ENCODE measurements around the gene CAMSAP1.

The CAMSAP1 gene

DNA sequence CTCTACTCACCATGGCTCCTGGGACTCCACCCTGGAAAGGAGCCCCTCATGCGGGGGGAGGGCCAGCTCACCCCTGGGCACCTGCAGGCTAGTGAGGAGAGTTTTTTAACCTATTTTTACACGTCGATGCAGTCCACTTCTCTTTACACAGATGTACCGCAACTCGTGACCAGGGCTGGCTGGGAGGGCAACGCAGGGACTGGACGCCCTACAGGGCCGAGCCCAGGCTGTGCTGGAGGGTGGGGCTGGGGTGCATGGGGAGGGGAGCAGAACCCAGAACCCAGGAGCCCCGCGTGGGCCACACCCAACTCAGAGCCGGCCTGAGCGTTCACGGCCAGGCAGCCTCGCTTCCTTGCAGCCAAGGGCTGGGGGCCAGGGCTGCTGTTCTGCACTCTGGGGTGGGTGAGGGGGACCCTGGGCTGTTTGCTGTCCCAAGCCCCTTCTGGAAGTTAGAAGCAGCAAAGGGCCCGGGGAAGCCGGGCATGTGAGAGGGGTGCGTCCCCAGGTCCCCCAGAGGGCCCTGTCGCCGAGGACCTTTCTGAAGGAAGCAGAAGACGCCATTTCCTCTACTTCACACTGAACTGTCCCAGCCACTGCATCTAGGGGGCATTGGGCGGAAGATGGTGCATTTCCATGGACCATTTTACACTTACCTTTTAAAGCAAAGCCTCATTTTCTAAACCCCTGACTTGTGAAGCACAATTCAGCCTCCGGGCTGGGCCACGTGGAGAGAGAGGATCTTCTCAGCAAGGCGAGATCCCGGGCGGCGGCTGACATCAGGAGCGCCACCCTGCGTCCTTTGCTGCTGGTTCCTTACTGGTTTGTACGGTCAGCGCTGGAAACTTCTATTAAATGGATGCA is 114.8 kb downstream of the CAMSAP1 start:
- no peak for TF ChIP-seq CTCF (IDR thresholded peaks at IDR 0.05; ENCODE audit: insufficient read depth, missing control alignments)
- FAIRE-seq = no peak
- no peak for DNase-seq (ENCODE audit: insufficient read length, low spot score)

DNA sequence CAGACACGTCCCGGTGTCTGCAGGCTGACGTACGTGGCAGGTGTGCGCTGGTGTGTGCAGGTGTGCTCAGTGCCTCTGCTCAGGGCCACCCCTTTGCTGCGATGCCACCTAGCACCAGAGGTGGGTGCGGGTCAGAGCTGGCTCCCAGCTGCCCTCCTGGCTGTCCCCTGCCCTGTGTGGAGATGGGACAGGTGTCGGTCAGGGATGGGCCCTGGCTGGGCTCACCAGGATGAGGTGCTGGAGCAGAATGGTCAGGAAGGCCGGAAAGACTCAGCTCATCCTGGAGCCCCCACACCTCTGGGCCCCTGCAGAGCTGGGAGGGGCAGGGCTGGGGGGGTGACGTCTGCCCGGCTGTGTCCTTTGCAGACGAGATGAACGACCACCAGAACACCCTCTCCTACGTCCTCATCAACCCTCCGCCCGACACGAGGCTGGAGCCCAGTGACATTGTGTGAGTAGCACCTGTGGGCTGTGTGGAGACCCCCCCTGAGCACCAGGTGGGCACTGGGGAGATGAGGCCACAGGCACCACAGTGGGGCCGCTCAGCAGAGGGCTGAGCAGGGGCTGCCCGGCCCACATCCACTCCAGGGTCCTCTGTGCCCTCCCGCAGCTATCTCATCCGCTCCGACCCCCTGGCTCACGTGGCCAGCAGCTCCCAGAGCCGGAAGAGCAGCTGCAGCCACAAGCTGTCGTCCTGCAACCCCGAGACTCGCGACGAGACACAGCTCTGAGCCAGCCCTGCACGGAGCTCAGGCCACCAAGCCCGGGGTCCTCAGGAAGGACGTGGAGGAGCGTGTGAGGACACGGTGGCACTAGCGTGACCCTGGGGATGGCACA is 115.7 kb downstream of the CAMSAP1 start:
- no peak for DNase-seq (ENCODE audit: insufficient read length, low spot score)
- no peak for FAIRE-seq
- no peak for TF ChIP-seq CTCF (IDR thresholded peaks at IDR 0.05; ENCODE audit: insufficient read depth, missing control alignments)

DNA sequence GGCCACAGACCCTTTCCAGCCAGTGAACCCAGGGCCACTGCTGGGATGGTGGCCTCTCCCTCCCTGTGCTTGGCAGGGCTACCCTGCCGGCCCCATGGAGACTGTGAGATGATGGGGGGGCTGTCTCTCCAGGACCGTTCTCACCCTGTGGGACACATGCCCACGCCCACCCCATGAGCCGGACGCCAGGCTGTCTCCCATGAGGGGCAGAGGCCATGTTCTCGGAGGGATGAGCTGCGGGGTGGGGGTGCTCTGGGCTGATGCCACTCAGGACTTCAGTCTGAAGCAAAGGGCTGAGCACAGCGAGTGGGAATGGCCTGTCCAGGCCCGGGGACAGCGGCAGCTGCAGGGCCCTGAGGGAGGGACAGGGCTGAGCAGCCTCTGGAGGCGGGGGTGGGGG is 116.5 kb downstream of the CAMSAP1 start:
- TF ChIP-seq CTCF (IDR thresholded peaks at IDR 0.05; ENCODE audit: insufficient read depth, missing control alignments) = no peak
- FAIRE-seq (no peak), DNase-seq (ENCODE audit: insufficient read length, low spot score) (no peak)

- DNase-seq (ENCODE audit: insufficient read length, low spot score) = no peak
- no peak for TF ChIP-seq CTCF (IDR thresholded peaks at IDR 0.05; ENCODE audit: insufficient read depth, missing control alignments)
Observed at GRCh38 chr9:135790356-135790755, 117.0 kb downstream of the CAMSAP1 start.

DNA sequence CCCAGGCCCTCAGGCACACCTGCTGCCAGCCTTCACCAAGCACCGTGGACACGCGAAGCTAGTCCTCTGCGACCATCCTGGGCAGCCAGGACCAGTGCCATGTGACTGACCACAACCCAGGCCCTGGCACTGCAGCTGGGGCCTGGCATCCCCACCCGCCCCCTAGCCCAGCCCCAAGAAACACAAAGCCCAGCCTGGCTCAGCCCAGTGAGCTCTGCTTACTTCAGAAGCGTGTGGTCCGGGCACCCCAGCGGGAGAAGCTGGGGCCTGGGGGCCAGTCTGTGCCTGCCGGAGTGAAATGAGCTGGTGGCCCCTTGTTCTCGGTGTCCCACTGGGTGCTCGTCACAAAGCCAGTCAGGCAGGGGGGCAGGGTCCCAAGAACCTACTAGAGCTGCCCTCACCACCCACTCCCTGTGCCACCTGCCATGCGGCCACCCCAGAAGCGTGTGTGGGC is 117.5 kb downstream of the CAMSAP1 start:
- DNase-seq (ENCODE audit: insufficient read length, low spot score) = no peak
- no peak for TF ChIP-seq CTCF (IDR thresholded peaks at IDR 0.05; ENCODE audit: insufficient read depth, missing control alignments)
- no peak for FAIRE-seq

More at GRCh38 chr9:135790356-135790755, 117.0 kb downstream of the CAMSAP1 start:
- FAIRE-seq = no peak

- no peak for TF ChIP-seq CTCF (IDR thresholded peaks at IDR 0.05; ENCODE audit: insufficient read depth, missing control alignments)
- FAIRE-seq (no peak), DNase-seq (ENCODE audit: insufficient read length, low spot score) (no peak)
Observed at GRCh38 chr9:135788576-135789300, 118.6 kb downstream of the CAMSAP1 start.
